HCT116 (cell line): ENCODE measurements around the gene ADGRG6. TPM values are rescaled to one million over a fixed set of nuclear protein-coding genes. Genes with fewer than 3 reads are reported as not detected.

Source experiments
- ATAC-seq: fragments of 200-7000 bp; cut with Tn5 transposase; 2 replicates; pipeline ENCODE4 v1.9.1; 2020; ENCODE audit warnings: mild to moderate bottlenecking, moderate library complexity
- BruUV-seq: library from RNA; stranded (reverse); fragments of 400-500 nt; replicated peaks from 2 replicates; lab custom pipeline; 2021; lab: Mats Ljungman, UMichigan
- CTCF ChIA-PET: fragments of 300-600 bp; sonication (Branson Sonifier 250); formaldehyde crosslinking; loops from one replicate; lab custom pipeline; 2021; ENCODE audit warnings: antibody characterized with exemption; lab: Charles Lee
- POLR2A ChIA-PET: fragments of 300-600, 350-600 bp; sonication (Branson Sonifier 250); formaldehyde crosslinking; loops from one replicate; lab custom pipeline; 2021; ENCODE audit warnings: antibody characterized with exemption; lab: Charles Lee
- RAD21 ChIA-PET, 2 experiments: fragments of 300-600 bp; sonication (Branson Sonifier 250); formaldehyde crosslinking; loops; one replicate each; lab custom pipeline; 2023; ENCODE audit warnings: low total read pairs in 2 of 2; ENCODE audit not compliant: uncharacterized antibody in 2 of 2, unreplicated experiment in 2 of 2, low non-redundant PET in 1 of 2; lab: Charles Lee
- DNase-seq: peaks from one replicate; pipeline ENCODE4 v3.0.0-alpha.2; 2010; ENCODE audit warnings: low read depth, low spot score
- H2AFZ ChIP-seq: fragments of 200-600 bp; shearing (Covaris generic), sonication (generic); 2 replicates; pipeline ENCODE4 v1.6.1; 2017; ENCODE audit warnings: low read depth, mixed run types, mixed read lengths, antibody characterized with exemption, low read length; ENCODE audit not compliant: poor library complexity, severe bottlenecking
- H3K27ac ChIP-seq: 2 replicates; pipeline ENCODE4 v1.5.1; 2012; ENCODE audit warnings: low read depth, low read length
- H3K27me3 ChIP-seq: fragments of 200-600 bp; sonication (generic); 2 replicates; pipeline ENCODE4 v1.6.1; 2016; ENCODE audit warnings: mixed run types, low read length, mixed read lengths; ENCODE audit not compliant: insufficient read depth
- H3K36me3 ChIP-seq, 2 experiments: fragments of 200-500 bp in 1 of 2; fragments of 200-600 bp in 1 of 2; sonication (Bioruptor generic) in 1 of 2; sonication (generic) in 1 of 2; 2 replicates each; pipeline versions ENCODE4 v1.5.1 to v1.6.1; 2014 to 2016; ENCODE audit warnings: low read length in 2 of 2, inconsistent platforms in 1 of 2, mixed read lengths in 1 of 2, mixed run types in 1 of 2; ENCODE audit not compliant: insufficient read depth in 2 of 2, control insufficient read depth in 1 of 2
- H3K4me1 ChIP-seq, 2 experiments: fragments of 200-600 bp in 1 of 2; sonication (generic) in 1 of 2; 2 replicates each; pipeline versions ENCODE4 v1.5.1 to v1.6.1; 2012 to 2017; ENCODE audit warnings: low read length in 2 of 2, inconsistent platforms in 1 of 2, mild to moderate bottlenecking in 1 of 2, mixed read lengths in 1 of 2, mixed run types in 1 of 2, moderate library complexity in 1 of 2; ENCODE audit not compliant: insufficient read depth in 2 of 2, control insufficient read depth in 1 of 2
- H3K4me2 ChIP-seq: fragments of 200-600 bp; sonication (generic); 2 replicates; pipeline ENCODE4 v1.6.1; 2017; ENCODE audit warnings: mixed run types, low read length, mixed read lengths
- H3K4me3 ChIP-seq, 2 experiments: fragments of 200-600 bp in 1 of 2; sonication (generic) in 1 of 2; replicated peaks in 1 of 2; 2 replicates each; pipeline ENCODE4 v1.5.1; 2011 to 2016; ENCODE audit warnings: low read length in 2 of 2, control low read depth in 1 of 2, low read depth in 1 of 2, mild to moderate bottlenecking in 1 of 2, mixed read lengths in 1 of 2, mixed run types in 1 of 2
- H3K79me2 ChIP-seq: fragments of 200-600 bp; sonication (generic); 2 replicates; pipeline ENCODE4 v1.6.1; 2017; ENCODE audit warnings: mild to moderate bottlenecking, mixed run types, low read length, moderate library complexity, mixed read lengths; ENCODE audit not compliant: insufficient read depth
- H3K9ac ChIP-seq: fragments of 200-600 bp; sonication (generic); 2 replicates; pipeline ENCODE4 v1.6.1; 2016; ENCODE audit warnings: low read length, mixed read lengths
- H3K9me2 ChIP-seq: fragments of 200-600 bp; sonication (generic), shearing (Covaris generic); 2 replicates; pipeline ENCODE4 v1.6.1; 2017; ENCODE audit warnings: mixed run types, mild to moderate bottlenecking, moderate library complexity; ENCODE audit not compliant: insufficient read depth
- H3K9me3 ChIP-seq, 2 experiments: fragments of 200-500 bp in 1 of 2; fragments of 200-600 bp in 1 of 2; sonication (Bioruptor generic) in 1 of 2; sonication (generic) in 1 of 2; 2 replicates each; pipeline ENCODE4 v1.6.1; 2014 to 2017; ENCODE audit warnings: low read length in 2 of 2, mixed read lengths in 2 of 2, inconsistent platforms in 1 of 2, low read depth in 1 of 2, mild to moderate bottlenecking in 1 of 2, mixed run types in 1 of 2, moderate library complexity in 1 of 2; ENCODE audit not compliant: control insufficient read depth in 1 of 2, insufficient read depth in 1 of 2
- H4K20me1 ChIP-seq: fragments of 200-600 bp; sonication (generic), shearing (Covaris generic); 2 replicates; pipeline ENCODE4 v1.6.1; 2017; ENCODE audit warnings: mixed run types, mild to moderate bottlenecking, moderate library complexity; ENCODE audit not compliant: insufficient read depth
- ATF3 ChIP-seq: IDR thresholded peaks from 2 replicates; pipeline ENCODE4 v1.6.1; 2012
- CBX3 ChIP-seq: IDR thresholded peaks from 2 replicates; pipeline ENCODE4 v1.6.1; 2012; ENCODE audit warnings: low read depth
- CEBPB ChIP-seq: IDR thresholded peaks from 2 replicates; pipeline ENCODE4 v1.6.1; 2012; ENCODE audit warnings: low read depth
- EGR1 ChIP-seq: IDR thresholded peaks from 2 replicates; pipeline ENCODE4 v1.6.1; 2012; ENCODE audit warnings: low read depth
- ELF1 ChIP-seq: IDR thresholded peaks from 2 replicates; pipeline ENCODE4 v1.6.1; 2012; ENCODE audit warnings: low read depth, borderline replicate concordance
- EZH2 ChIP-seq: fragments of 200-600 bp; sonication (generic); IDR thresholded peaks from 2 replicates; pipeline ENCODE4 v1.6.1; 2017; ENCODE audit warnings: antibody characterized with exemption, mixed run types
- EZH2phosphoT487 ChIP-seq: fragments of 200-600 bp; IDR thresholded peaks from 2 replicates; pipeline ENCODE4 v1.6.1; 2018; ENCODE audit warnings: antibody characterized with exemption, borderline replicate concordance
- FOSL1 ChIP-seq: IDR thresholded peaks from 2 replicates; pipeline ENCODE4 v1.6.1; 2012; ENCODE audit warnings: low read depth
- POLR2A ChIP-seq: IDR thresholded peaks from 2 replicates; pipeline ENCODE4 v1.7.0; 2011; ENCODE audit warnings: borderline replicate concordance; ENCODE audit not compliant: insufficient read depth, insufficient read length; ENCODE audit errors: extremely low read depth
- SIN3A ChIP-seq: IDR thresholded peaks from 2 replicates; pipeline ENCODE4 v1.6.1; 2012; ENCODE audit warnings: low read depth
- TCF7L2 ChIP-seq: IDR thresholded peaks from 2 replicates; pipeline ENCODE4 v1.7.0; 2011; ENCODE audit warnings: borderline replicate concordance, inconsistent platforms; ENCODE audit not compliant: insufficient read depth, insufficient read length; ENCODE audit errors: extremely low read depth
- YY1 ChIP-seq: IDR thresholded peaks from 2 replicates; pipeline ENCODE4 v1.6.1; 2011; ENCODE audit warnings: low read length, low read depth, moderate library complexity, mild to moderate bottlenecking; ENCODE audit not compliant: insufficient replicate concordance; ENCODE audit errors: extremely low read depth
- ZNF274 ChIP-seq: fragments of 200-500 bp; sonication (Bioruptor generic); IDR thresholded peaks from 2 replicates; pipeline ENCODE4 v1.6.1; 2014; ENCODE audit warnings: mild to moderate bottlenecking, low read depth, low read length, inconsistent platforms
- intact Hi-C: fragments of 100-400 bp; cut with micrococcal nuclease; formaldehyde crosslinking; loops from 2 replicates; pipeline ENCODE4 v1.10.0; 2022
- total RNA-seq: library from RNA; stranded (reverse); gene quantifications from one replicate; pipeline ENCODE4 v1.2.1, GENCODE V29; 2021; ENCODE audit not compliant: unreplicated experiment
- TF ChIP-seq, protein P1 (sequence below): IDR thresholded peaks from 2 replicates; pipeline ENCODE4 v1.6.1; 2011; ENCODE audit warnings: mild to moderate bottlenecking, low read length, moderate library complexity; ENCODE audit not compliant: insufficient replicate concordance; ENCODE audit errors: extremely low read depth
- TF ChIP-seq, protein P2 (sequence below), 3 experiments: fragments of 200-600 bp in 1 of 3; sonication (generic) in 1 of 3; IDR thresholded peaks in 2 of 3; conservative IDR thresholded peaks in 1 of 3; 2 replicates each; pipeline ENCODE4 v1.5.1; 2012 to 2017; ENCODE audit warnings: low read depth in 2 of 3, low read length in 2 of 3, antibody characterized with exemption in 1 of 3, borderline replicate concordance in 1 of 3, control low read depth in 1 of 3, mild to moderate bottlenecking in 1 of 3, mixed read lengths in 1 of 3, mixed run types in 1 of 3, moderate library complexity in 1 of 3; ENCODE audit not compliant: insufficient read depth in 1 of 3

The ADGRG6 gene
- total RNA-seq, 1 experiment from 2014 or later, result 67.9 TPM

DNA sequence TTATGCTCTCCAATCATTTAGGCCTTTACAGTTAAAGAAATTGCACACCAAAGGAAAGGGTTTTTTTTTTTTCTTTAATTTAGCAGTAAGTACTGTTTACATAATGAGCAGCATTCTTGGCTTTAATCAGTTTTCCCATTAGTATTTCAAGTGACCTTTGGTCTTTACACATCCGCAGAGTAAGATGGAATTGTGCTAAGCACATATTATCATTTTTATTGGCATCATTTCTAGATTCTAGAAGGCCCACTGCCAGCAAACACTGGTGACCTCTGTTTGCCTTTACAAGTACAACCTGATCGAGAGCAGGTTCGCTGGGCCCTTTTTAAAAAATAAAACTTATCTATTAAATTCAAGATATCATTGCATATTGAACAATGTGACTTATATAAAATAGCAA lies 104.3 kb downstream of the ADGRG6 start:
- POLR2A ChIA-PET, result no interaction called here
- no peaks in the 10 kb centered on the region for H3K27me3 ChIP-seq
- CTCF ChIA-PET, result no interaction called here

More for the DNA sequence above, 104.3 kb downstream of the ADGRG6 start:
- ATAC-seq, result no peak
- H3K9me3 ChIP-seq, result no peaks in the 10 kb centered on the region
- DNase-seq, result no peak
- RAD21 ChIA-PET, result no interaction called here
- H3K4me3 ChIP-seq, result no peak overlapping the region
- BruUV-seq, result no TSS peak
- TF ChIP-seq YY1 (no peak), EZH2phosphoT487 (no peak), EGR1 (no peak), EZH2 (no peak), SIN3A (no peak), ATF3 (no peak), CEBPB (no peak), POLR2A (no peak), FOSL1 (no peak), ZNF274 (no peak), ELF1 (no peak), TCF7L2 (no peak), CBX3 (no peak)
- TF ChIP-seq, protein P1, sequence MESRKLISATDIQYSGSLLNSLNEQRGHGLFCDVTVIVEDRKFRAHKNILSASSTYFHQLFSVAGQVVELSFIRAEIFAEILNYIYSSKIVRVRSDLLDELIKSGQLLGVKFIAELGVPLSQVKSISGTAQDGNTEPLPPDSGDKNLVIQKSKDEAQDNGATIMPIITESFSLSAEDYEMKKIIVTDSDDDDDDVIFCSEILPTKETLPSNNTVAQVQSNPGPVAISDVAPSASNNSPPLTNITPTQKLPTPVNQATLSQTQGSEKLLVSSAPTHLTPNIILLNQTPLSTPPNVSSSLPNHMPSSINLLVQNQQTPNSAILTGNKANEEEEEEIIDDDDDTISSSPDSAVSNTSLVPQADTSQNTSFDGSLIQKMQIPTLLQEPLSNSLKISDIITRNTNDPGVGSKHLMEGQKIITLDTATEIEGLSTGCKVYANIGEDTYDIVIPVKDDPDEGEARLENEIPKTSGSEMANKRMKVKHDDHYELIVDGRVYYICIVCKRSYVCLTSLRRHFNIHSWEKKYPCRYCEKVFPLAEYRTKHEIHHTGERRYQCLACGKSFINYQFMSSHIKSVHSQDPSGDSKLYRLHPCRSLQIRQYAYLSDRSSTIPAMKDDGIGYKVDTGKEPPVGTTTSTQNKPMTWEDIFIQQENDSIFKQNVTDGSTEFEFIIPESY, result no peak
- TF ChIP-seq, protein P2, sequence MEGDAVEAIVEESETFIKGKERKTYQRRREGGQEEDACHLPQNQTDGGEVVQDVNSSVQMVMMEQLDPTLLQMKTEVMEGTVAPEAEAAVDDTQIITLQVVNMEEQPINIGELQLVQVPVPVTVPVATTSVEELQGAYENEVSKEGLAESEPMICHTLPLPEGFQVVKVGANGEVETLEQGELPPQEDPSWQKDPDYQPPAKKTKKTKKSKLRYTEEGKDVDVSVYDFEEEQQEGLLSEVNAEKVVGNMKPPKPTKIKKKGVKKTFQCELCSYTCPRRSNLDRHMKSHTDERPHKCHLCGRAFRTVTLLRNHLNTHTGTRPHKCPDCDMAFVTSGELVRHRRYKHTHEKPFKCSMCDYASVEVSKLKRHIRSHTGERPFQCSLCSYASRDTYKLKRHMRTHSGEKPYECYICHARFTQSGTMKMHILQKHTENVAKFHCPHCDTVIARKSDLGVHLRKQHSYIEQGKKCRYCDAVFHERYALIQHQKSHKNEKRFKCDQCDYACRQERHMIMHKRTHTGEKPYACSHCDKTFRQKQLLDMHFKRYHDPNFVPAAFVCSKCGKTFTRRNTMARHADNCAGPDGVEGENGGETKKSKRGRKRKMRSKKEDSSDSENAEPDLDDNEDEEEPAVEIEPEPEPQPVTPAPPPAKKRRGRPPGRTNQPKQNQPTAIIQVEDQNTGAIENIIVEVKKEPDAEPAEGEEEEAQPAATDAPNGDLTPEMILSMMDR (IDR thresholded peaks at IDR 0.05 in 2 of 3, conservative IDR thresholded peaks at IDR 0.05 in 1 of 3; ENCODE audit: borderline replicate concordance in 1 of 3, insufficient read depth in 1 of 3, low read depth in 2 of 3, low read length in 2 of 3), result no peak
- H3K9me2 ChIP-seq, result no peaks in the 10 kb centered on the region
- H3K27ac ChIP-seq, result no peak overlapping the region
- H3K36me3 ChIP-seq, result no peaks in the 10 kb centered on the region; a peak in 2 of 4 replicates
- H3K4me2 ChIP-seq, result no peak overlapping the region
- no peaks in the 10 kb centered on the region for H4K20me1 ChIP-seq
- no peaks in the 10 kb centered on the region for H3K79me2 ChIP-seq
- H2AFZ ChIP-seq, result no peak overlapping the region
- no peaks in the 10 kb centered on the region for H3K4me1 ChIP-seq
- H3K9ac ChIP-seq, result no peak overlapping the region
- intact Hi-C loops, result no loop called here
